Measurements from ENCODE around the gene KCNQ1.

DNA sequence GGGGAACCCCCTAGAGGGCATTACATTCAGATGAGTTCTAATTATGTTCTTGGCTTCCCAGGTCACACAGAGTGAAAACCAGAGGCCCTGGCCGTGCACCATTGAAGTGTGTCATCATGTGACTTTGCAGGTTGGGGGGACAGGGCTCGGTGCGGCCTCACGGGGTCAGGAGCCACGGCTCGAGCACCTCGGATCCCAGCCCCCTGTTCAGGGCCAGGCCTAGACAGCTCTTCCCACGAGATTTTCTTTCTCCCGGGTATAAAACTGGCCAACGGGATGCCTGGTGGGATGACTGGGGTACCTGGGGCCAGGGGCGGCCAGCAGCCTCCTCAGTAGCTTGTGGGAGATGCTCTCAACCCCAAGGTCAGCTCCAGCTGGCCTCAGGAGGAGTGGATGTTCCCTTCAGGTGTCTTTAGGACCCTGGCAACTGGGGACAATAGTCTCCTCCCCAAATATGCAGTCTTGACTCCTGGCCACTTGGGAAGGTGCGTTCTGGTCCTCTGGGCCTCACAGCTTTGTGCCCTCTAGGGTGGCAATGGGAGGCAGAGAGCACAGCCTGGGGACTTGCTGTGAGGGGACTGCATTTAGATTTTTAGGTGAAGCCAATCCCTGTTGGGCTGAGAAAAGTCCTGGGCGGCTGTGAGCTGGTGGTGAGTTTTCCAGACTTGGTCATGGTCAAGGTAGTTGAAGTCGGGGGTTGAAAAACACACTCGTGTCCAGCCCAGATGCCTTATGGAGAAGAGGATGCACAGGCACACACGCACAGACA lies 95.6 kb downstream of the KCNQ1 start:
- TF ChIP-seq, protein P1, sequence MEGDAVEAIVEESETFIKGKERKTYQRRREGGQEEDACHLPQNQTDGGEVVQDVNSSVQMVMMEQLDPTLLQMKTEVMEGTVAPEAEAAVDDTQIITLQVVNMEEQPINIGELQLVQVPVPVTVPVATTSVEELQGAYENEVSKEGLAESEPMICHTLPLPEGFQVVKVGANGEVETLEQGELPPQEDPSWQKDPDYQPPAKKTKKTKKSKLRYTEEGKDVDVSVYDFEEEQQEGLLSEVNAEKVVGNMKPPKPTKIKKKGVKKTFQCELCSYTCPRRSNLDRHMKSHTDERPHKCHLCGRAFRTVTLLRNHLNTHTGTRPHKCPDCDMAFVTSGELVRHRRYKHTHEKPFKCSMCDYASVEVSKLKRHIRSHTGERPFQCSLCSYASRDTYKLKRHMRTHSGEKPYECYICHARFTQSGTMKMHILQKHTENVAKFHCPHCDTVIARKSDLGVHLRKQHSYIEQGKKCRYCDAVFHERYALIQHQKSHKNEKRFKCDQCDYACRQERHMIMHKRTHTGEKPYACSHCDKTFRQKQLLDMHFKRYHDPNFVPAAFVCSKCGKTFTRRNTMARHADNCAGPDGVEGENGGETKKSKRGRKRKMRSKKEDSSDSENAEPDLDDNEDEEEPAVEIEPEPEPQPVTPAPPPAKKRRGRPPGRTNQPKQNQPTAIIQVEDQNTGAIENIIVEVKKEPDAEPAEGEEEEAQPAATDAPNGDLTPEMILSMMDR (IDR thresholded peaks at IDR 0.05) = no peak
- TF ChIP-seq, protein P2, sequence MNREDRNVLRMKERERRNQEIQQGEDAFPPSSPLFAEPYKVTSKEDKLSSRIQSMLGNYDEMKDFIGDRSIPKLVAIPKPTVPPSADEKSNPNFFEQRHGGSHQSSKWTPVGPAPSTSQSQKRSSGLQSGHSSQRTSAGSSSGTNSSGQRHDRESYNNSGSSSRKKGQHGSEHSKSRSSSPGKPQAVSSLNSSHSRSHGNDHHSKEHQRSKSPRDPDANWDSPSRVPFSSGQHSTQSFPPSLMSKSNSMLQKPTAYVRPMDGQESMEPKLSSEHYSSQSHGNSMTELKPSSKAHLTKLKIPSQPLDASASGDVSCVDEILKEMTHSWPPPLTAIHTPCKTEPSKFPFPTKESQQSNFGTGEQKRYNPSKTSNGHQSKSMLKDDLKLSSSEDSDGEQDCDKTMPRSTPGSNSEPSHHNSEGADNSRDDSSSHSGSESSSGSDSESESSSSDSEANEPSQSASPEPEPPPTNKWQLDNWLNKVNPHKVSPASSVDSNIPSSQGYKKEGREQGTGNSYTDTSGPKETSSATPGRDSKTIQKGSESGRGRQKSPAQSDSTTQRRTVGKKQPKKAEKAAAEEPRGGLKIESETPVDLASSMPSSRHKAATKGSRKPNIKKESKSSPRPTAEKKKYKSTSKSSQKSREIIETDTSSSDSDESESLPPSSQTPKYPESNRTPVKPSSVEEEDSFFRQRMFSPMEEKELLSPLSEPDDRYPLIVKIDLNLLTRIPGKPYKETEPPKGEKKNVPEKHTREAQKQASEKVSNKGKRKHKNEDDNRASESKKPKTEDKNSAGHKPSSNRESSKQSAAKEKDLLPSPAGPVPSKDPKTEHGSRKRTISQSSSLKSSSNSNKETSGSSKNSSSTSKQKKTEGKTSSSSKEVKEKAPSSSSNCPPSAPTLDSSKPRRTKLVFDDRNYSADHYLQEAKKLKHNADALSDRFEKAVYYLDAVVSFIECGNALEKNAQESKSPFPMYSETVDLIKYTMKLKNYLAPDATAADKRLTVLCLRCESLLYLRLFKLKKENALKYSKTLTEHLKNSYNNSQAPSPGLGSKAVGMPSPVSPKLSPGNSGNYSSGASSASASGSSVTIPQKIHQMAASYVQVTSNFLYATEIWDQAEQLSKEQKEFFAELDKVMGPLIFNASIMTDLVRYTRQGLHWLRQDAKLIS (CRISPR knock-in tag; IDR thresholded peaks at IDR 0.05; ENCODE audit: borderline replicate concordance) = no peak

All from WTC11 (cell line).